Osteocyte (in vitro differentiated cells): ENCODE data around the gene PROM1. TPM values are rescaled to one million over a fixed set of nuclear protein-coding genes. Genes with fewer than 3 reads are reported as not detected.
A peak's percentile ranks its signal among the peaks of the same experiment; 100 is the strongest.

Experiments used
- DNase-seq: peaks from one replicate; pipeline ENCODE4 v3.0.0; 2021; ENCODE audit warnings: mixed read lengths; ENCODE audit not compliant: unreplicated experiment; ENCODE audit errors: extremely low spot score
- H3K27ac Mint-ChIP-seq: one replicate; pipeline ENCODE4 v1.8.0; 2021; ENCODE audit warnings: mild to moderate bottlenecking, mixed read lengths; ENCODE audit not compliant: unreplicated experiment
- H3K27me3 Mint-ChIP-seq: one replicate; pipeline ENCODE4 v1.8.0; 2021; ENCODE audit warnings: mixed read lengths; ENCODE audit not compliant: unreplicated experiment
- H3K36me3 Mint-ChIP-seq: one replicate; pipeline ENCODE4 v1.8.0; 2021; ENCODE audit warnings: mixed read lengths; ENCODE audit not compliant: unreplicated experiment
- H3K4me1 Mint-ChIP-seq: one replicate; pipeline ENCODE4 v1.8.0; 2021; ENCODE audit warnings: mixed read lengths; ENCODE audit not compliant: unreplicated experiment
- H3K4me3 Mint-ChIP-seq: one replicate; pipeline ENCODE4 v1.8.0; 2021; ENCODE audit warnings: mild to moderate bottlenecking, moderate library complexity, mixed read lengths; ENCODE audit not compliant: unreplicated experiment
- H3K9me3 Mint-ChIP-seq: one replicate; pipeline ENCODE4 v1.8.0; 2021; ENCODE audit warnings: mixed read lengths; ENCODE audit not compliant: unreplicated experiment
- total RNA-seq: library from RNA; stranded (reverse); gene quantifications from 2 replicates; pipeline ENCODE4 v1.2.1, GENCODE V29; 2021
- TF ChIP-seq, protein P1 (sequence below): fragments of 200-600 bp; sonication (generic); IDR thresholded peaks from 2 replicates; pipeline ENCODE4 v1.5.0; 2021; ENCODE audit warnings: antibody characterized with exemption, mild to moderate bottlenecking, moderate library complexity

PROM1 gene
- total RNA-seq, 1 donor from 2014 or later: not detected

DNA sequence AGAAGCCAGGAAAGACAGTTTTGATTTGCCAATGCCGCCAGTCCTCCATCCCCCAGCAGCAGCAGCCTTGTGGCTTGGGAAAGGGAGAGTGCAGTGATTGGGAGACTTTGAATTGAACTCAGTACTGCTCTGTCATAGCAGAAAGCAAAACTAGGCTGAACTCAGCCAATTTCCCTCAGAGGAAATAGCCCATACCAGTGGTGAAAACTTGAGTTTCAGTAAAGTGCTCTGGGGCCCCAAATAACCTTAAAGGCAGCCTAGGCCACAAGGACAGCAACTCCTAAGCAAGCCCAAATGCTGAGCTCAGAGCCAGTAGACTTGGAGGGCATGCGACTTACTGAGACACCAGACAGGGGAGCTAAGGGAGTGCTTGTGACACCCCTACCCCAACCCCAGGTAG, 2.0 kb upstream of the PROM1 start:
- H3K9me3 Mint-ChIP-seq: no peaks in the 10 kb centered on the region
- H3K27ac Mint-ChIP-seq: no peak overlapping the region
- peaks cover 17% of the 10 kb centered on the region for H3K4me1 Mint-ChIP-seq
- no peak for DNase-seq
- peaks cover 91% of the 10 kb centered on the region for H3K27me3 Mint-ChIP-seq
- H3K4me3 Mint-ChIP-seq: no peak overlapping the region
- H3K36me3 Mint-ChIP-seq: no peaks in the 10 kb centered on the region
- TF ChIP-seq, protein P1, sequence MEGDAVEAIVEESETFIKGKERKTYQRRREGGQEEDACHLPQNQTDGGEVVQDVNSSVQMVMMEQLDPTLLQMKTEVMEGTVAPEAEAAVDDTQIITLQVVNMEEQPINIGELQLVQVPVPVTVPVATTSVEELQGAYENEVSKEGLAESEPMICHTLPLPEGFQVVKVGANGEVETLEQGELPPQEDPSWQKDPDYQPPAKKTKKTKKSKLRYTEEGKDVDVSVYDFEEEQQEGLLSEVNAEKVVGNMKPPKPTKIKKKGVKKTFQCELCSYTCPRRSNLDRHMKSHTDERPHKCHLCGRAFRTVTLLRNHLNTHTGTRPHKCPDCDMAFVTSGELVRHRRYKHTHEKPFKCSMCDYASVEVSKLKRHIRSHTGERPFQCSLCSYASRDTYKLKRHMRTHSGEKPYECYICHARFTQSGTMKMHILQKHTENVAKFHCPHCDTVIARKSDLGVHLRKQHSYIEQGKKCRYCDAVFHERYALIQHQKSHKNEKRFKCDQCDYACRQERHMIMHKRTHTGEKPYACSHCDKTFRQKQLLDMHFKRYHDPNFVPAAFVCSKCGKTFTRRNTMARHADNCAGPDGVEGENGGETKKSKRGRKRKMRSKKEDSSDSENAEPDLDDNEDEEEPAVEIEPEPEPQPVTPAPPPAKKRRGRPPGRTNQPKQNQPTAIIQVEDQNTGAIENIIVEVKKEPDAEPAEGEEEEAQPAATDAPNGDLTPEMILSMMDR: no peak

DNA sequence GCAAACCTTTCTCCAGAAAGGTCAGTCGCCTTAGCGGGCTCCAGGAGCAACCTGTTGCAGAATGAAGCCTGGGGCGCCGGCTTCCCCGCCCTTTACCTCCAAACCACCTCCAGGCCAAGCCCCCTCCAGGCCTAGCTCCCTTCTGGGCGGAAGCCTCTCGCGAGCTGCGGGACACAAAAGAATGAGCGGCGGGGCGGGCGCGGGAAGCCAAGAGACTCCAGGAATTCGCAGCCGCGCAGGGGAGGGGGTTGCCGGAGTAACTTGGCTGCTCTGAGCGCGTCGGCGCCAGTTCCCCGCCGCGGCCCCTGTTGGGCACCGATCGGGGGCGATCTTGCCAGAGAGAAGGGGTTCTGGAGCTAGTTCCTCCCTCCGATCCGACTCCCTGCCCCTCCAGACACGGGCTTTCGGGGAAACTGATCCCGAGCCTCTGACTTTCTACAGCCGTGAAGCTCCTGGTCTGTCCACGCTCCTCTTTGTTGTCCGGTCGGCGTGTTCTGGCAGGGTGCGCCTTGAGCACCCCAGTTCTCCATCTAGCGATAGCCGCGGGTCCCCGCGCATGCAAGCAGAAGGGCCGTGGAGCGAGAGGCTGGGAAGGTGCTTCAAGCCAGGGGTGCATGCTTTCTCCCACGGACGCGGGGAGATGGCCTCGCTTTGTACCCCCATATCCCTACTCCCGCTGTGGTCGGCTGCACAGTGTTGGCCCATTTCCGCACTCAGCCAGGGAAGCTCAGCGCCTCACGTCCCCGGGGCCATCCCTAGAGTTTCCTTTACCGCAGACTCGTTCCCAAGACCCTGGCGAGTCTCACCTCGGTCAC, 1.2 kb downstream of the PROM1 start:
- Mint-ChIP-seq H3K4me3 (peak overlapping the region; percentile 71), H3K36me3 (no peaks in the 10 kb centered on the region), H3K9me3 (no peaks in the 10 kb centered on the region), H3K4me1 (peaks cover 17% of the 10 kb centered on the region), H3K27ac (no peak overlapping the region), H3K27me3 (peaks cover 78% of the 10 kb centered on the region)
- TF ChIP-seq, protein P1: no peak
- DNase-seq: no peak

DNA sequence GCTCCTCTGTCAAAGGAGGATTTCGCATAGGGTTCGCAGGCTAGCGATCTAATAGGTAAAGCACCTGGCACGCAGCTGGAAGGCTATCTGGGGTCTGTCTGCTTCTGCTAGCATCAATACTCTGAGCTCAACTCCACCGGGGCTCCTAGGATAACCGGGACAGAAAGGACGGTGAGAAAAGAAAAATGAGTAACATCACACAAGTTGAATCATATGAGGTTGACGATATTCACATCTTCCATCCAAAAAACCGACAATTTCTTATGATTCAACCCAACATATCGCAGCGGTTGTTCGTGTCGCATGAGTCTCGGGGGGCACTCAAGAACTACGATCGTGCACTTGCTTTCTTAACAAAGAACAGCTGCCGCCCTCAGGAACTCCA, 1.8 kb downstream of the PROM1 start:
- Mint-ChIP-seq H3K4me3 (peak overlapping the region; percentile 71), H3K4me1 (peaks cover 17% of the 10 kb centered on the region), H3K9me3 (no peaks in the 10 kb centered on the region), H3K27ac (no peak overlapping the region), H3K27me3 (peaks cover 78% of the 10 kb centered on the region), H3K36me3 (no peaks in the 10 kb centered on the region)
- no peak for DNase-seq
- TF ChIP-seq, protein P1: no peak

DNA sequence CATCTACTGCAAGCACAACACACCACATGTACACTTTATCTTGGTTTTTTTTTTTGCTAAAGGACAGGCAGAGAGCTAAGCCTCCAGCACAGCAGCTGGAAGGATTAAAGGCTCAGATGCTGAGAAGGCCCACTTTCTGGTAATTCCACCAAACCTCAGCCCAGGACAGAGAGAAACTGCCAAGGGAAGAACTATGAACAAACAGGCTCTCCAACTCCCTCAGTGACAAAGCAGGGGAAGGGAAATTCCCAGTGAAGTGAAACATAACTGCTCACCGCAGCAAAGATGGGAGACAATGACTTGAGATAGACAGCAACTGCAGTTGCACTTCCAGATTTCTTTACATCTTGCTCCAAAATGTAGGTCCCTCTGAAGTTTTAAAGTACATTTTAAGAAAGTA, 4.8 kb downstream of the PROM1 start:
- H3K9me3 Mint-ChIP-seq: no peaks in the 10 kb centered on the region
- H3K27ac Mint-ChIP-seq: no peak overlapping the region
- H3K36me3 Mint-ChIP-seq: no peaks in the 10 kb centered on the region
- peaks cover 15% of the 10 kb centered on the region for H3K4me1 Mint-ChIP-seq
- no peak overlapping the region for H3K4me3 Mint-ChIP-seq
- H3K27me3 Mint-ChIP-seq: peaks cover 69% of the 10 kb centered on the region
- no peak for DNase-seq
- TF ChIP-seq, protein P1: no peak

DNA sequence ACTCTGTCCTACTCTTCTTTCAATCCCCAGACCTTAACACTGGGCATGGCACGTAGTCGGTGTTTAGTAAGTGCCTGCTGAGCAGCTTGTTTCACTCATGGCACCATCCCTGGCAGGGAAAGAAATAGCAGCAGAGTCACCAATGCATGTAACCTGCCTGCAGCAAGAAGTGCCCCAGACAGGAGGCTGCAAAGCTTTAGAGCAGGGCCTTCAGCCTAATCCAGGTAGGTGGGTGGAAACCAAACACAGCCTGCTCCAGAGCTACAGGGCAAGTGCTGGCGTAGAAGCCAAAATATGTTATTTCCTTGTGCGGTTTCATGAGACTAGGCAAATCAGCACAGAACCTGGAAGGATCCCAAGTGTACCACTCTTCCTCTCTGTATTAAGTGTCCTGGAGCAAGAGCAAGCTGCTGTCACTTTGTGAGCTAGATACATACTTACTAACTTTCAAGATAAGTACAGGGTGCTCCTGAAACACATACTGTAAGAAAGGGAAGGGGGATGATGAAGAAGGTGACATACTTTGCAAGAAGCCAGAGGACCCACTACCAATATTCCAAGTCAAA, 5.5 kb downstream of the PROM1 start:
- no peak overlapping the region for H3K4me3 Mint-ChIP-seq
- peaks cover 73% of the 10 kb centered on the region for H3K27me3 Mint-ChIP-seq
- no peak for DNase-seq
- peaks cover 13% of the 10 kb centered on the region for H3K4me1 Mint-ChIP-seq
- no peak overlapping the region for H3K27ac Mint-ChIP-seq
- TF ChIP-seq, protein P1: no peak
- H3K9me3 Mint-ChIP-seq: no peaks in the 10 kb centered on the region
- no peaks in the 10 kb centered on the region for H3K36me3 Mint-ChIP-seq
